ENCODE data around the gene GPN1. TPM values are rescaled to one million over a fixed set of nuclear protein-coding genes. Genes with fewer than 3 reads are reported as not detected.
"Not testable (repeated sequence)": the region's sequence is repeated elsewhere in the genome, so short reads cannot be mapped to it uniquely, and the experiment has no call there.

Gene GPN1
- total and polyA plus RNA-seq, 2 donors, result 25.6 to 28.7 TPM

DNA sequence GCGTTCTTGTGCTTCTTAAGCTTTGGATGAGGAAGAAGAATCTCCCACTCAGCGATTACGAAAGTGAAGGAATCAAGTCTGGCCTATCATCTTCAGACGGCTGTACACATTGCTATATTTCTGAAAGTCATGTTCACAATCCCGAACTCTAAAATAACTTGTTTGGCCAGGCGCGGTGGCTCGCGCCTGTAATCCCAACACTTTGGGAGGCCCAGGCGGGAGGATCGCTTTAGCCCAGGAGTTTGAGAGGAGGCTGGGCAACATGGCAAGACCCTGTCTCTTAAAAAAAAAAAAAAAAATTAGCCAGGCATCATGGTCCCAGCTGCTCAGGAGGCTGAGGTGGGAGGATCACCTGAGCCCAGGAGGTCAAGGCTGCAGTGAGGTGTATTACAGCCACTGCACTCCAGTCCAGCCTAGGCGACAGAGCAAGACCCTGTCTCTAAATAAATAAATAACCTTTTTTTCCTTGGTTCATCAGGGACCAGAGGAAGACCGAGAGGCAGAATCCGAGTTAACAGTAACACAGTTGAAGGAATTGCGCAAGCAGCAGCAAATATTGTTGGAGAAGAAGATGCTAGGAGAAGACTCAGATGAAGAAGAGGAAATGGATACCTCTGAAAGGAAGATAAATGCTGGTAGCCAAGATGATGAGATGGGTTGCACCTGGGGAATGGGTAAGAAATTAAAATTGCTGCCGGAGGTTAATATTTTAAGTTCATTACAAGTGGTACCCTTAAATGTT, 35.9 kb downstream of the GPN1 start:
- no peak overlapping the region for H3K27ac ChIP-seq (ENCODE audit: low read depth)
- WGBS, result 83% methylated on average over 16 of the region's 16 CpGs
- peaks cover 2% of the 10 kb centered on the region for H3K36me3 ChIP-seq (ENCODE audit: insufficient read depth)
- H3K4me3 ChIP-seq (ENCODE audit: low read depth, low read length), result peak overlapping the region; percentile 69
- no peak for DNase-seq (ENCODE audit: extremely low spot score)
- no peaks in the 10 kb centered on the region for H3K4me1 ChIP-seq (ENCODE audit: insufficient read depth)

- 90% methylated on average over 1 of the region's 1 CpG for WGBS
- H3K4me3 ChIP-seq (ENCODE audit: low read depth, low read length), result no peak overlapping the region
- no peaks in the 10 kb centered on the region for H3K4me1 ChIP-seq (ENCODE audit: insufficient read depth)
- no peak for DNase-seq (ENCODE audit: extremely low spot score)
- H3K27ac ChIP-seq (ENCODE audit: low read depth), result no peak overlapping the region
- peaks cover 2% of the 10 kb centered on the region for H3K36me3 ChIP-seq (ENCODE audit: insufficient read depth)
Observed at GRCh38 chr2:27667446-27667845, 38.6 kb downstream of the GPN1 start.

- Histone ChIP-seq H3K27ac (ENCODE audit: low read depth) (no peak overlapping the region), H3K4me1 (ENCODE audit: insufficient read depth) (no peaks in the 10 kb centered on the region), H3K4me3 (ENCODE audit: low read depth, low read length) (no peak overlapping the region), H3K36me3 (ENCODE audit: insufficient read depth) (peaks cover 2% of the 10 kb centered on the region)
- DNase-seq (ENCODE audit: extremely low spot score), result no peak
- WGBS, result 91% methylated on average over 4 of the region's 4 CpGs
Observed at GRCh38 chr2:27671235-27671634, 42.4 kb downstream of the GPN1 start.

DNA sequence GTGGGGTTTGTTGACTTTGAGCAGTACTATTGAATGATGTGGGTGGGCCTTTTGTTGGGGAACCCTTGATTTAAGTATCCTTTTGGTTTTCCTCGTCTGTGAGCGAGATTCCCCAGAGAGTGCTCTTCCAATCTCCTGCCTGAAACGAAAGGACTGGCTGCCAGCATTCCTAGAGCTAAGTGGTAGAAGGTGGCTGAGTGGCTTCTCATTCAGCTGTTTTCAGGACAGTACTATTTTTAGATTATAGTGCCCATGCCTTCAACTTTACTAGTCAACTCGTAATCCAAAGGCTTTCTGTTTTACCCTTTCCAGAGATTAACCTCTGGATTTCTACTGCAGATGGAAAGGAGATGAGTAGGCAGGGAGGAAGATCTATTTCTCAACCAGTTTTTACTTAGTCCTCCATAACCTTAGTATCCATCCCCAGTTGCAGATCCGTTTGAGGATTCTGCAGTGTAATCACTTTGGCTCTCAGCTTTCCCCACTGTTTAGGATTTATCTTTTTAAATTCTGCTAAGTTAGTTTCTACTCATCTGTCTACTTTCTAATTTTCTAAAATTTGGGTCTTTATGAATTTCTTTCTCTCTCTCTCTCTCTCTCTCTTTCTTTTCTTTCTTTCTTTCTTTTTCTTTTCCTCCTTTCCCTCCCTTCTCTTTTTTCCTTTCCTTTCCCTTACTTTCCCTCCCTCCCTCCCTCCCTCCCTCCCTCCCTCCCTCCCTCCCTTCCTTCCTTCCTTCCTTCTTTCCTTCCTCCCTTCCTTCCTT, 44.1 kb downstream of the GPN1 start:
- Histone ChIP-seq H3K4me1 (ENCODE audit: insufficient read depth) (no peaks in the 10 kb centered on the region), H3K27ac (ENCODE audit: low read depth) (no peak overlapping the region), H3K36me3 (ENCODE audit: insufficient read depth) (peaks cover 4% of the 10 kb centered on the region), H3K4me3 (ENCODE audit: low read depth, low read length) (no peak overlapping the region)
- WGBS, result 79% methylated on average over 5 of the region's 5 CpGs
- no peak for DNase-seq (ENCODE audit: extremely low spot score)

DNA sequence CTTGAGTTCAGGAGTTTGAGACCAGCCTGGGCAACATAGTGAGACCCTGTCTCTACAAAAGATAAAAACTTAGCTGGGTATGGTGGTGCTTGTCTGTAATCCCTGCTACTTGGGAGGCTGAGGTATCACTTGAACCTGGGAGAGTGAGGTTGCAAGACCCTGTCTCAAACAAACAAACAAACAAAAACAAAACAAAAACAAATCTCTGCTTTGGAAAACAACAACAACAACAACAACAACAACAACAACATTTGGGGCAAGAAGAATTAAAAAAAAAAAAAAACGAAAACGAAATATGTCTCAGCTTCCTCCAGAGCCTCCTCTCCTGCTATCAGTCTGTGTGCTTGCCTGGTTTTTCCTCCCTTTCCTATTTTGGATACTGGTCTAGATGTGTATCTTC, 51.7 kb downstream of the GPN1 start:
- Histone ChIP-seq H3K4me1 (ENCODE audit: insufficient read depth) (no peaks in the 10 kb centered on the region), H3K36me3 (ENCODE audit: insufficient read depth) (peaks cover 9% of the 10 kb centered on the region), H3K27ac (ENCODE audit: low read depth) (no peak overlapping the region), H3K4me3 (ENCODE audit: low read depth, low read length) (no peak overlapping the region)
- DNase-seq (ENCODE audit: extremely low spot score), result no peak
- 93% methylated on average over 2 of the region's 2 CpGs for WGBS

GRCh38 chr2:27681841-27682240, 53.0 kb downstream of the GPN1 start:
- H3K36me3 ChIP-seq (ENCODE audit: insufficient read depth), result peaks cover 9% of the 10 kb centered on the region
- 94% methylated on average over 1 of the region's 1 CpG for WGBS
- H3K27ac ChIP-seq (ENCODE audit: low read depth), result no peak overlapping the region
- H3K4me1 ChIP-seq (ENCODE audit: insufficient read depth), result no peaks in the 10 kb centered on the region
- no peak overlapping the region for H3K4me3 ChIP-seq (ENCODE audit: low read depth, low read length)
- DNase-seq (ENCODE audit: extremely low spot score), result no peak

DNA sequence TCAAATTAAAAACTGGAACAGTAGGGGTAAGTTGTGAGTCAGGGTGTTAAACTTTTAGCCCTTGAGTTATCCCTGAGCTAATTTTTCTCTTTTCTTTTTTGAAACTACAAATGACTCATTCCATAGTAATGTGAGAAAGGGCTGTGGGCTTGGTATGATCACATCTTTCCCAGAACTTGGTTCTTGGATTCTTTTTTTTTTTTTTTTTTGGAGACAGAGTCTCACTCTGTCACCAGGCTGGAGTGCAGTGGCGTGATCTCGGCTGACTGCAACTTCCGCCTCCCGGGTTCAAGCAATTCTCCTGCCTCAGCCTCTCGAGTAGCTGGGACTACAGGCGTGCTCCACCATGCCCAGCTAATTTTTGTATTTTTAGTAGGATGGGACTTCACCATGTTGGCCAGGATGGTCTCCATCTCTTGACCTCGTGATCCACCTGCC, 53.5 kb downstream of the GPN1 start:
- not testable (repeated sequence) for H3K36me3 ChIP-seq (ENCODE audit: insufficient read depth); H3K27ac ChIP-seq (ENCODE audit: low read depth); DNase-seq (ENCODE audit: extremely low spot score); H3K4me1 ChIP-seq (ENCODE audit: insufficient read depth); H3K4me3 ChIP-seq (ENCODE audit: low read depth, low read length)
- whole genome bisulfite sequencing, result 84% methylated on average over 7 of the region's 7 CpGs

- no peak overlapping the region for H3K4me3 ChIP-seq (ENCODE audit: low read depth, low read length)
- peak; percentile 51 for DNase-seq (ENCODE audit: extremely low spot score)
- 48% methylated on average over 9 of the region's 9 CpGs for WGBS
- peaks cover 8% of the 10 kb centered on the region for H3K36me3 ChIP-seq (ENCODE audit: insufficient read depth)
- H3K4me1 ChIP-seq (ENCODE audit: insufficient read depth), result no peaks in the 10 kb centered on the region
- H3K27ac ChIP-seq (ENCODE audit: low read depth), result no peak overlapping the region
Observed at GRCh38 chr2:27683390-27684071, 54.7 kb downstream of the GPN1 start.

- H3K4me1 ChIP-seq (ENCODE audit: insufficient read depth); H3K36me3 ChIP-seq (ENCODE audit: insufficient read depth); H3K4me3 ChIP-seq (ENCODE audit: low read depth, low read length); DNase-seq (ENCODE audit: extremely low spot score); H3K27ac ChIP-seq (ENCODE audit: low read depth): not testable (repeated sequence)
- 90% methylated on average over 1 of the region's 1 CpG for WGBS
Observed at GRCh38 chr2:27685006-27685405, 56.2 kb downstream of the GPN1 start.

DNA sequence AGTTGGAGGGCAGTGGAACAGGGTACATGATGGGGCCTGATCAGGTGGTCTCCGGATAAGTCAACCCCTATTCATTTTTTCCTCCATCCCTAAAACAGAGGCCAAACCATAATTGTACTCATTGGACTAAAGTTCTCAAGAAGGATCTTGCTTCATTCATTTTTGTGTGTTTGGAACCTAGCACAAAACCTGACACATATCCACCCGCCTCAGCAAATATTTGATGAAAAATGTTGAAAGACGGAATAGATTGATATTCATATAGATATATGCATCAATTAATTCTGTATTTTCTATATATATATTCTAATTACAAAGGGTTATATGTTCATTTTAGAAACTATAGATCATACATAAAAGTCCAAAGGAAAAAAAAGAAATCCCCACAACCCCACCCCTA, 56.7 kb downstream of the GPN1 start:
- no peak overlapping the region for H3K4me3 ChIP-seq (ENCODE audit: low read depth, low read length)
- H3K4me1 ChIP-seq (ENCODE audit: insufficient read depth), result no peaks in the 10 kb centered on the region
- peaks cover 5% of the 10 kb centered on the region for H3K36me3 ChIP-seq (ENCODE audit: insufficient read depth)
- DNase-seq (ENCODE audit: extremely low spot score), result no peak
- 94% methylated on average over 3 of the region's 3 CpGs for WGBS
- no peak overlapping the region for H3K27ac ChIP-seq (ENCODE audit: low read depth)

DNA sequence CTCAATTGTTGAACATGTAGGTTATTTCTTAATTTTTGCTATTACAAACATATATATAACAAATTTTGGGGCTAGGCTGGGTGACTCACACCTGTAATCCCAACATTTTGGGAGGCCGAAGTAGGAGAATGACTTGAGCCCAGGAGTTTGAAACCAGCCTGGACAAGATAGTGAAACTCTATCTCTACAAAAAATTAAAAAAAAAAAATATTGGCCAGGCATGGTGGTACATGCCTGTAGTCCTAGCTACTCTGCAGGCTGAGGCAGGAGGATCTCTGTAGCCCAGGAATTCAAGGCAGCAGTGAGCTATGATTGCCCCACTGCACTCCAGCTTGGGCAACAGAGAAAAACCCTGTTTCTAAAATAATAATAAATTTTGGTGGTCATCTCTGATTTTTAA, 58.4 kb downstream of the GPN1 start:
- no peak overlapping the region for H3K4me3 ChIP-seq (ENCODE audit: low read depth, low read length)
- H3K36me3 ChIP-seq (ENCODE audit: insufficient read depth), result peaks cover 5% of the 10 kb centered on the region
- no peak for DNase-seq (ENCODE audit: extremely low spot score)
- no peaks in the 10 kb centered on the region for H3K4me1 ChIP-seq (ENCODE audit: insufficient read depth)
- whole genome bisulfite sequencing, result 94% methylated on average over 1 of the region's 1 CpG
- no peak overlapping the region for H3K27ac ChIP-seq (ENCODE audit: low read depth)

- H3K4me1 ChIP-seq (ENCODE audit: insufficient read depth), result no peaks in the 10 kb centered on the region
- H3K27ac ChIP-seq (ENCODE audit: low read depth), result no peak overlapping the region
- H3K4me3 ChIP-seq (ENCODE audit: low read depth, low read length), result no peak overlapping the region
- DNase-seq (ENCODE audit: extremely low spot score), result no peak
- peaks cover 5% of the 10 kb centered on the region for H3K36me3 ChIP-seq (ENCODE audit: insufficient read depth)
- WGBS, result 94% methylated on average over 2 of the region's 2 CpGs
Observed at GRCh38 chr2:27689424-27689823, 60.6 kb downstream of the GPN1 start.

- Histone ChIP-seq H3K4me3 (ENCODE audit: low read depth, low read length) (no peak overlapping the region), H3K36me3 (ENCODE audit: insufficient read depth) (peaks cover 7% of the 10 kb centered on the region), H3K27ac (ENCODE audit: low read depth) (no peak overlapping the region), H3K4me1 (ENCODE audit: insufficient read depth) (no peaks in the 10 kb centered on the region)
- no peak for DNase-seq (ENCODE audit: extremely low spot score)
Observed at GRCh38 chr2:27690052-27690451, 61.2 kb downstream of the GPN1 start.

GRCh38 chr2:27697660-27698059, 68.8 kb downstream of the GPN1 start:
- Histone ChIP-seq H3K4me3 (ENCODE audit: low read depth, low read length) (no peak overlapping the region), H3K27ac (ENCODE audit: low read depth) (no peak overlapping the region), H3K4me1 (ENCODE audit: insufficient read depth) (no peaks in the 10 kb centered on the region), H3K36me3 (ENCODE audit: insufficient read depth) (peaks cover 3% of the 10 kb centered on the region)
- 73% methylated on average over 1 of the region's 1 CpG for WGBS
- no peak for DNase-seq (ENCODE audit: extremely low spot score)
